Measurements from ENCODE around the gene LIN7A. TPM values are rescaled to one million over a fixed set of nuclear protein-coding genes. Genes with fewer than 3 reads are reported as not detected.

Gene LIN7A
- total and polyA plus RNA-seq, 2 of the 4 experiments (the other 2 are of a cell fraction) = 10.8 to 24.7 TPM

GRCh38 chr12:80872053-80872452, 65.7 kb downstream of the LIN7A start:
- Histone ChIP-seq H2BK15ac (ENCODE audit: low read depth, low read length) (no peak overlapping the region), H4K5ac (ENCODE audit: low read depth, low read length) (no peak overlapping the region), H3K4me2 (ENCODE audit: low read depth, low read length) (no peak overlapping the region), H4K91ac (ENCODE audit: insufficient read depth, low read depth, low read length) (no peak overlapping the region), H2BK5ac (ENCODE audit: low read depth, low read length, poor library complexity, severe bottlenecking) (no peak overlapping the region), H3K79me1 (ENCODE audit: low read depth in 1 of 2, low read length in 2 of 2) (no peaks in the 10 kb centered on the region), H3K14ac (replicated peaks; ENCODE audit: low read depth, low read length) (no peak overlapping the region), H3K4me1 (ENCODE audit: control insufficient read depth, insufficient read depth, low read length) (no peaks in the 10 kb centered on the region), H2BK120ac (ENCODE audit: low read depth, low read length) (no peak overlapping the region), H3K18ac (ENCODE audit: low read depth, low read length) (no peak overlapping the region), H4K20me1 (ENCODE audit: insufficient read depth, low read length) (no peaks in the 10 kb centered on the region), H2AK5ac (ENCODE audit: low read depth, low read length) (no peak overlapping the region), H3K9me3 (ENCODE audit: control insufficient read depth, insufficient read depth, low read length) (no peaks in the 10 kb centered on the region), H2AK9ac (replicated peaks; ENCODE audit: low read depth, low read length, poor library complexity) (no peak overlapping the region), H3K56ac (ENCODE audit: extremely low read depth, insufficient read depth, low read length) (no peak overlapping the region), H3K27me3 (ENCODE audit: control insufficient read depth, insufficient read depth, low read length) (no peaks in the 10 kb centered on the region), H3K9ac (ENCODE audit: low read depth, low read length) (no peak overlapping the region), H4K8ac (ENCODE audit: low read depth in 2 of 2, low read length in 2 of 2) (no peak overlapping the region), H3K9me1 (ENCODE audit: insufficient read depth, low read length) (no peaks in the 10 kb centered on the region), H3K23ac (ENCODE audit: low read depth, low read length) (no peak overlapping the region), H3K36me3 (ENCODE audit: control insufficient read depth, insufficient read depth, low read length) (no peaks in the 10 kb centered on the region), H3K4ac (ENCODE audit: low read depth, low read length) (no peak overlapping the region), H3K27ac (ENCODE audit: insufficient read depth, low read length) (no peak overlapping the region), H2BK20ac (ENCODE audit: low read depth, low read length) (no peak overlapping the region), H2AFZ (replicated peaks; ENCODE audit: low read length, poor library complexity) (no peak overlapping the region), H3K4me3 (ENCODE audit: insufficient read depth, low read depth, low read length) (no peak overlapping the region)
- intact Hi-C loops (cut with micrococcal nuclease) = no loop called here
- dilution Hi-C loops (cut with HindIII; ENCODE audit: low sequenced_read_pairs, unreplicated experiment) = no loop called here
- POLR2A ChIA-PET (ENCODE audit: unreplicated experiment) = no interaction called here
- CTCF ChIA-PET = interaction anchor here (1.7 kb wide), 1 partner anchor 35 kb away, joined by 4 read pairs; no protein-coding TSS in a partner anchor
- TF ChIP-seq POLR2A (IDR thresholded peaks at IDR 0.05; ENCODE audit: low read depth, low read length) (no peak), MAFK (IDR thresholded peaks at IDR 0.05; ENCODE audit: low read depth, low read length) (peak; percentile 61), CEBPB (IDR thresholded peaks at IDR 0.05; ENCODE audit: low read depth, low read length) (no peak), NFE2L2 (IDR thresholded peaks at IDR 0.05; ENCODE audit: low read depth, low read length) (peak; percentile 77)
- in situ Hi-C loops (cut with MboI; ENCODE audit: low sequenced_read_pairs) = no loop called here
- no peak for ATAC-seq (ENCODE audit: low read depth)
- no TSS peak for BruUV-seq (replicated peaks)
- DNase-seq = no peak

All from IMR-90 (cell line).